Liver (tissue), 3 donors: ENCODE data around the gene HDAC9.

Source experiments
- CTCF ChIP-seq: fragments of 150-350 bp; IDR thresholded peaks from 2 replicates; pipeline ENCODE4 v1.5.1; 2017; ENCODE audit warnings: improper control_type of control experiment, low read depth, low read length; ENCODE audit not compliant: missing input control
- FOXA1 ChIP-seq: IDR thresholded peaks from 2 replicates; pipeline ENCODE4 v1.6.1; 2016; ENCODE audit warnings: antibody characterized with exemption
- GABPA ChIP-seq, 2 donors: IDR thresholded peaks in 1 of 2; conservative IDR thresholded peaks in 1 of 2; 2 replicates each; pipeline ENCODE4 v1.6.1; 2016; ENCODE audit warnings: antibody characterized with exemption in 2 of 2, mild to moderate bottlenecking in 1 of 2, moderate library complexity in 1 of 2
- HNF4G ChIP-seq: IDR thresholded peaks from 2 replicates; pipeline ENCODE4 v1.6.1; 2016; ENCODE audit warnings: antibody characterized with exemption
- JUND ChIP-seq, 2 donors: IDR thresholded peaks; 2 replicates each; pipeline ENCODE4 v1.6.1; 2016; ENCODE audit warnings: antibody characterized with exemption in 2 of 2
- MAX ChIP-seq: IDR thresholded peaks from 2 replicates; pipeline ENCODE4 v1.6.1; 2016; ENCODE audit warnings: antibody characterized with exemption
- NR2F2 ChIP-seq: IDR thresholded peaks from 2 replicates; pipeline ENCODE4 v1.6.1; 2016; ENCODE audit warnings: antibody characterized with exemption
- RAD21 ChIP-seq, 2 donors: IDR thresholded peaks; 2 replicates each; pipeline ENCODE4 v1.6.1; 2016; ENCODE audit warnings: antibody characterized with exemption in 2 of 2, mild to moderate bottlenecking in 2 of 2
- REST ChIP-seq: IDR thresholded peaks from 2 replicates; pipeline ENCODE4 v1.6.1; 2016; ENCODE audit warnings: antibody characterized with exemption, mild to moderate bottlenecking
- SP1 ChIP-seq: IDR thresholded peaks from 2 replicates; pipeline ENCODE4 v1.6.1; 2018; ENCODE audit warnings: antibody characterized with exemption, mild to moderate bottlenecking
- TAF1 ChIP-seq: conservative IDR thresholded peaks from 2 replicates; pipeline ENCODE4 v1.6.1; 2016; ENCODE audit warnings: antibody characterized with exemption, mild to moderate bottlenecking
- YY1 ChIP-seq: IDR thresholded peaks from 2 replicates; pipeline ENCODE4 v1.6.1; 2016; ENCODE audit warnings: antibody characterized with exemption, mild to moderate bottlenecking
- ZBTB33 ChIP-seq: IDR thresholded peaks from 2 replicates; pipeline ENCODE4 v1.6.1; 2016; ENCODE audit warnings: antibody characterized with exemption
- donor health status: healthy.
- donor health status: healthy.

GRCh38 chr7:18547509-18548187, 52.1 kb downstream of the HDAC9 start:
- TF ChIP-seq JUND (IDR thresholded peaks at IDR 0.05) (no peak), MAX (no peak), YY1 (no peak), REST (no peak), ZBTB33 (no peak), FOXA1 (no peak), CTCF (no peak), GABPA (IDR thresholded peaks at IDR 0.05 in 1 of 2, conservative IDR thresholded peaks at IDR 0.05 in 1 of 2) (no peak), RAD21 (IDR thresholded peaks at IDR 0.05) (no peak), SP1 (no peak), HNF4G (no peak), TAF1 (no peak), NR2F2 (no peak)
